B cell (primary cell): ENCODE results near the gene UBR2. TPM values are rescaled to one million over a fixed set of nuclear protein-coding genes. Genes with fewer than 3 reads are reported as not detected.

Experiments used
- ATAC-seq: fragments of 200-7000 bp; cut with Tn5 transposase; one replicate; pipeline ENCODE4 v1.10.0; 2021; ENCODE audit warnings: low read depth, mild to moderate bottlenecking, moderate number of reproducible peaks, moderate library complexity
- CTCF ChIA-PET: fragments of 350-600 bp; sonication (Branson Sonifier 250); formaldehyde crosslinking; loops from one replicate; lab custom pipeline; 2021; ENCODE audit warnings: antibody characterized with exemption, inconsistent platforms; lab: Charles Lee
- POLR2A ChIA-PET: fragments of 350-600 bp; sonication (Branson Sonifier 250); formaldehyde crosslinking; loops from one replicate; lab custom pipeline; 2021; ENCODE audit warnings: antibody characterized with exemption; lab: Charles Lee
- DNase-seq: peaks from one replicate; pipeline ENCODE4 v3.0.0; 2013
- H2AFZ ChIP-seq: 2 replicates; pipeline ENCODE4 v1.6.1; 2012; ENCODE audit warnings: mild to moderate bottlenecking, low read depth, low read length; ENCODE audit not compliant: insufficient read depth, poor library complexity, severe bottlenecking
- H3K27ac ChIP-seq, 2 donors: 1 replicate in 1 of 2; 2 replicates in 1 of 2; pipeline ENCODE4 v1.5.1; 2012 to 2013; ENCODE audit warnings: low read length in 2 of 2, mild to moderate bottlenecking in 2 of 2, moderate library complexity in 1 of 2
- H3K27me3 ChIP-seq, 4 experiments: fragments of 200-600 bp in 1 of 4; sonication (generic) in 1 of 4; replicated peaks in 1 of 4; 1 replicate in 2 of 4; 2 replicates in 2 of 4; pipeline versions ENCODE4 v1.6.1 to v1.7.0; 2013 to 2016; ENCODE audit warnings: low read length in 3 of 4, mild to moderate bottlenecking in 2 of 4, mixed read lengths in 1 of 4, moderate library complexity in 1 of 4; ENCODE audit not compliant: insufficient read depth in 4 of 4, control insufficient read depth in 3 of 4; ENCODE audit errors: control extremely low read depth in 1 of 4
- H3K36me3 ChIP-seq, 2 experiments: replicated peaks in 1 of 2; 1 replicate in 1 of 2; 2 replicates in 1 of 2; pipeline versions ENCODE4 v1.6.1 to v1.7.1; 2013; ENCODE audit warnings: low read length in 1 of 2; ENCODE audit not compliant: insufficient read depth in 2 of 2, control insufficient read depth in 1 of 2; ENCODE audit errors: control extremely low read depth in 1 of 2, extremely low read depth in 1 of 2
- H3K4me1 ChIP-seq, 2 donors: fragments of 200-600 bp in 1 of 2; sonication (generic) in 1 of 2; 1 replicate in 1 of 2; 2 replicates in 1 of 2; pipeline versions ENCODE4 v1.5.1 to v1.6.1; 2013 to 2017; ENCODE audit warnings: low read length in 2 of 2; ENCODE audit not compliant: control insufficient read depth in 2 of 2, insufficient read depth in 2 of 2
- H3K4me2 ChIP-seq: replicated peaks from 2 replicates; pipeline ENCODE3; 2012; ENCODE audit warnings: mild to moderate bottlenecking, low read depth, low read length; ENCODE audit not compliant: poor library complexity, severe bottlenecking
- H3K4me3 ChIP-seq, 5 experiments: fragments of 200-600 bp in 1 of 5; sonication (generic) in 1 of 5; 1 replicate in 3 of 5; 2 replicates in 2 of 5; pipeline versions ENCODE4 v1.5.1 to v1.7.0; 2011 to 2016; ENCODE audit warnings: low read length in 4 of 5, mild to moderate bottlenecking in 4 of 5, low read depth in 2 of 5, control low read depth in 1 of 5, moderate library complexity in 1 of 5; ENCODE audit not compliant: insufficient read depth in 1 of 5; ENCODE audit errors: control extremely low read depth in 1 of 5, extremely low read depth in 1 of 5
- H3K79me2 ChIP-seq: fragments of 200-600 bp; sonication (generic); one replicate; pipeline ENCODE4 v1.6.0; 2016; ENCODE audit warnings: low read length; ENCODE audit not compliant: control insufficient read depth, insufficient read depth
- H3K9ac ChIP-seq: fragments of 200-600 bp; sonication (generic); 2 replicates; pipeline ENCODE4 v1.6.1; 2017; ENCODE audit warnings: mild to moderate bottlenecking, low read length, moderate library complexity
- H3K9me3 ChIP-seq, 3 donors: one replicate each; pipeline versions ENCODE4 v1.6.1 to v1.7.1; 2013; ENCODE audit warnings: low read length in 2 of 3; ENCODE audit not compliant: control insufficient read depth in 2 of 3, insufficient read depth in 1 of 3; ENCODE audit errors: control extremely low read depth in 1 of 3
- H4K20me1 ChIP-seq: 2 replicates; pipeline ENCODE4 v1.6.0; 2012; ENCODE audit warnings: mild to moderate bottlenecking, low read length; ENCODE audit not compliant: insufficient read depth, control insufficient read depth, poor library complexity, severe bottlenecking
- H3K27ac Mint-ChIP-seq: one replicate; pipeline ENCODE4 v1.8.0; 2021; ENCODE audit warnings: mixed read lengths
- H3K27me3 Mint-ChIP-seq: one replicate; pipeline ENCODE4 v1.8.0; 2021; ENCODE audit warnings: mixed read lengths
- H3K4me1 Mint-ChIP-seq: one replicate; pipeline ENCODE4 v1.8.0; 2021; ENCODE audit warnings: mixed read lengths
- H3K4me3 Mint-ChIP-seq: one replicate; pipeline ENCODE4 v1.8.0; 2021; ENCODE audit warnings: mixed read lengths
- H3K9me3 Mint-ChIP-seq: one replicate; pipeline ENCODE4 v1.8.0; 2022; ENCODE audit warnings: mixed read lengths; ENCODE audit not compliant: insufficient read depth
- EZH2 ChIP-seq: IDR thresholded peaks from 2 replicates; pipeline ENCODE4 v1.6.1; 2012; ENCODE audit warnings: borderline replicate concordance, low read depth, mild to moderate bottlenecking, moderate library complexity, low read length; ENCODE audit not compliant: insufficient read depth, poor library complexity, severe bottlenecking
- WGBS: methylation state at CpG from one replicate; pipeline ENCODE4 v1.1.5; 2013; ENCODE audit warnings: missing lambda C conversion rate; ENCODE audit not compliant: insufficient coverage; 5-methylcytosine and 5-hydroxymethylcytosine counted together
- intact Hi-C: fragments of 100-400 bp; cut with micrococcal nuclease; formaldehyde crosslinking; loops from one replicate; pipeline ENCODE4 v1.10.0; 2022
- polyA plus RNA-seq: library from polyadenylated mRNA; depleted of rRNA; stranded (reverse); fragments of >200 nt; gene quantifications from 2 replicates; pipeline ENCODE4 v1.2.3, GENCODE V29; 2012
- total RNA-seq, 2 donors: library from RNA; stranded (reverse); fragments of 120-200 nt in 1 of 2; gene quantifications; 1 replicate in 1 of 2; 2 replicates in 1 of 2; pipeline versions ENCODE4 v1.2.3 to v1.2.4, GENCODE V29; 2013 to 2022
- TF ChIP-seq, protein P1 (sequence below): fragments of 200-600 bp; IDR thresholded peaks from one replicate; pipeline ENCODE4 v1.8.0; 2022; ENCODE audit warnings: antibody characterized with exemption, mild to moderate bottlenecking

UBR2 gene
- total and polyA plus RNA-seq, 2 donors (not counting 1 experiment from before 2014, with no cell fraction given), result 9.7 to 56.2 TPM

DNA sequence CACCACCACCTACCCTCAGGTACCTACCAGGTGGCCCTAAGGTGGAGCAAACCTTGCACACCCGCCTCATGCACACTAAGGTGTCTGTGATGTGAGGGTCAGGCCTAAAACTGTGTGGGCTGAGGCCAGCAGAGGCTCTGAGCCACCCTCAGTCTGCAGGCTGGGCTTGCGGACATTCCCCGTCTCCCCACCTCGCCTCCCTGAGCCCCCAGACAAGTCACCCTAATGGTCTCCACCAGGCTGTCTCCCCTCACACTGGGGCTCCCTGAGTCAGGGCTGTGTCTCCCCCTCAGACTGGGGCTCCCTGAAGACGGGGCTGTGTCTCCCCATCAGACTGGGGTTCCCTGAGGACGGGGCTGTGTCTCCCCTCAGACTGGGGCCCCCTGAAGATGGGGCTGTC is 146.0 kb downstream of the UBR2 start:
- POLR2A ChIA-PET, result no interaction called here
- Histone ChIP-seq H3K27ac (no peak overlapping the region), H4K20me1 (no peaks in the 10 kb centered on the region), H3K79me2 (no peaks in the 10 kb centered on the region), H2AFZ (no peak overlapping the region), H3K27me3 (peaks cover 0 to 3% (median 1%) of the 10 kb centered on the region in 4 experiments), H3K4me2 (no peak overlapping the region), H3K9ac (no peak overlapping the region), H3K9me3 (peaks cover 0 to 9% (median 8%) of the 10 kb centered on the region in 3 donors), H3K36me3 (no peaks in the 10 kb centered on the region), H3K4me3 (no peak overlapping the region), H3K4me1 (no peaks in the 10 kb centered on the region)
- H3K27ac Mint-ChIP-seq, result no peak overlapping the region
- peaks cover 11% of the 10 kb centered on the region for H3K27me3 Mint-ChIP-seq
- no peak for ATAC-seq
- no peaks in the 10 kb centered on the region for H3K4me1 Mint-ChIP-seq
- peaks cover 3% of the 10 kb centered on the region for H3K9me3 Mint-ChIP-seq
- intact Hi-C loops, result no loop called here
- H3K4me3 Mint-ChIP-seq, result no peak overlapping the region
- DNase-seq, result no peak
- CTCF ChIA-PET, result no interaction called here
- TF ChIP-seq EZH2, result no peak
- TF ChIP-seq, protein P1, sequence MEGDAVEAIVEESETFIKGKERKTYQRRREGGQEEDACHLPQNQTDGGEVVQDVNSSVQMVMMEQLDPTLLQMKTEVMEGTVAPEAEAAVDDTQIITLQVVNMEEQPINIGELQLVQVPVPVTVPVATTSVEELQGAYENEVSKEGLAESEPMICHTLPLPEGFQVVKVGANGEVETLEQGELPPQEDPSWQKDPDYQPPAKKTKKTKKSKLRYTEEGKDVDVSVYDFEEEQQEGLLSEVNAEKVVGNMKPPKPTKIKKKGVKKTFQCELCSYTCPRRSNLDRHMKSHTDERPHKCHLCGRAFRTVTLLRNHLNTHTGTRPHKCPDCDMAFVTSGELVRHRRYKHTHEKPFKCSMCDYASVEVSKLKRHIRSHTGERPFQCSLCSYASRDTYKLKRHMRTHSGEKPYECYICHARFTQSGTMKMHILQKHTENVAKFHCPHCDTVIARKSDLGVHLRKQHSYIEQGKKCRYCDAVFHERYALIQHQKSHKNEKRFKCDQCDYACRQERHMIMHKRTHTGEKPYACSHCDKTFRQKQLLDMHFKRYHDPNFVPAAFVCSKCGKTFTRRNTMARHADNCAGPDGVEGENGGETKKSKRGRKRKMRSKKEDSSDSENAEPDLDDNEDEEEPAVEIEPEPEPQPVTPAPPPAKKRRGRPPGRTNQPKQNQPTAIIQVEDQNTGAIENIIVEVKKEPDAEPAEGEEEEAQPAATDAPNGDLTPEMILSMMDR, result no peak
- 86% methylated on average over 5 of the region's 6 CpGs for WGBS

DNA sequence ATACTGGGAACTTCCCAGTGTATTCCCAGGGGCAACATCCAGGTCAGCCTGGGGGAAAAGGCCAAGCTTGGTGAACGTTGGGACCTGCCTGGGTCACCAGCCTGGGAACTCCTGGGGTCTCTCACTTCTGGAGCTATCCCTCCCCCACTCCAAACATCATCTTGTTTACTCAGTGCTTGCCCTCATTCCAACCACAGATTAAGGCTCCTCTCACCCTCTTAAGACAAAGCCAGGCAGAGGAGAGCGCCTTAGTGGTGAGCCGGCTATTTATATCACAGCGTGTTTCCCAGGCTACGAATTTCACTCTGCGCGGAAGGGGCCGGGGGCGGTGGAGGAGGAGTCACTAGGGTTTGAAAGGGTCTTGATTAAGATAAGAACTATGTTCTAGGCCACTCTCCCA is 146.5 kb downstream of the UBR2 start:
- H3K4me1 ChIP-seq, result no peaks in the 10 kb centered on the region
- H3K9me3 ChIP-seq, result peaks cover 0 to 9% (median 8%) of the 10 kb centered on the region in 3 donors
- TF ChIP-seq, protein P1, result no peak
- no peak for TF ChIP-seq EZH2
- H3K36me3 ChIP-seq, result no peaks in the 10 kb centered on the region
- 80% methylated on average over 1 of the region's 9 CpGs for WGBS
- POLR2A ChIA-PET, result no interaction called here
- H3K79me2 ChIP-seq, result no peaks in the 10 kb centered on the region
- ATAC-seq (no peak), DNase-seq (no peak)
- no peaks in the 10 kb centered on the region for H4K20me1 ChIP-seq
- CTCF ChIA-PET, result no interaction called here
- Mint-ChIP-seq H3K4me3 (no peak overlapping the region), H3K27ac (no peak overlapping the region), H3K9me3 (peaks cover 3% of the 10 kb centered on the region), H3K4me1 (no peaks in the 10 kb centered on the region), H3K27me3 (peaks cover 11% of the 10 kb centered on the region)
- no peak overlapping the region for H3K4me2 ChIP-seq
- H3K9ac ChIP-seq, result no peak overlapping the region
- no peak overlapping the region for H3K4me3 ChIP-seq
- no peak overlapping the region for H3K27ac ChIP-seq
- no peak overlapping the region for H2AFZ ChIP-seq
- intact Hi-C loops, result no loop called here
- H3K27me3 ChIP-seq, result peaks cover 0 to 3% (median 1%) of the 10 kb centered on the region in 4 experiments
